Activated naive CD4-positive, alpha-beta T cell treated with anti-CD3 and anti-CD28 coated beads, Interleukin-2, amount 50 U/mL, for 72 hours (primary cell): ENCODE measurements around the gene DGKD. TPM values are rescaled to one million over a fixed set of nuclear protein-coding genes. Genes with fewer than 3 reads are reported as not detected.
"Not testable (repeated sequence)": the region's sequence is repeated elsewhere in the genome, so short reads cannot be mapped to it uniquely, and the experiment has no call there.

ENCODE experiments used
- ATAC-seq, 2 donors: fragments of 150-1000 bp; cut with Tn5 transposase; 2 replicates each; pipeline ENCODE4 v1.10.0; 2021; ENCODE audit warnings: mild to moderate bottlenecking in 2 of 2, moderate library complexity in 2 of 2
- DNase-seq, 2 donors: peaks; one replicate each; pipeline ENCODE4 v3.0.0; 2021 to 2022; ENCODE audit warnings: low spot score in 2 of 2
- H3K27ac Mint-ChIP-seq, 2 donors: one replicate each; pipeline ENCODE4 v1.8.0; 2022; ENCODE audit warnings: mild to moderate bottlenecking in 2 of 2, mixed read lengths in 2 of 2
- H3K36me3 Mint-ChIP-seq, 2 donors: one replicate each; pipeline ENCODE4 v1.8.0; 2022; ENCODE audit warnings: mixed read lengths in 2 of 2
- H3K9me3 Mint-ChIP-seq, 2 donors: one replicate each; pipeline ENCODE4 v1.8.0; 2022; ENCODE audit warnings: mixed read lengths in 2 of 2
- total RNA-seq, 2 donors: library from RNA; stranded (reverse); gene quantifications; one replicate each; pipeline ENCODE4 v1.2.3, GENCODE V29; 2022

Gene DGKD
- total RNA-seq, 2 donors from 2014 or later: 63.2 to 94.8 TPM

DNA sequence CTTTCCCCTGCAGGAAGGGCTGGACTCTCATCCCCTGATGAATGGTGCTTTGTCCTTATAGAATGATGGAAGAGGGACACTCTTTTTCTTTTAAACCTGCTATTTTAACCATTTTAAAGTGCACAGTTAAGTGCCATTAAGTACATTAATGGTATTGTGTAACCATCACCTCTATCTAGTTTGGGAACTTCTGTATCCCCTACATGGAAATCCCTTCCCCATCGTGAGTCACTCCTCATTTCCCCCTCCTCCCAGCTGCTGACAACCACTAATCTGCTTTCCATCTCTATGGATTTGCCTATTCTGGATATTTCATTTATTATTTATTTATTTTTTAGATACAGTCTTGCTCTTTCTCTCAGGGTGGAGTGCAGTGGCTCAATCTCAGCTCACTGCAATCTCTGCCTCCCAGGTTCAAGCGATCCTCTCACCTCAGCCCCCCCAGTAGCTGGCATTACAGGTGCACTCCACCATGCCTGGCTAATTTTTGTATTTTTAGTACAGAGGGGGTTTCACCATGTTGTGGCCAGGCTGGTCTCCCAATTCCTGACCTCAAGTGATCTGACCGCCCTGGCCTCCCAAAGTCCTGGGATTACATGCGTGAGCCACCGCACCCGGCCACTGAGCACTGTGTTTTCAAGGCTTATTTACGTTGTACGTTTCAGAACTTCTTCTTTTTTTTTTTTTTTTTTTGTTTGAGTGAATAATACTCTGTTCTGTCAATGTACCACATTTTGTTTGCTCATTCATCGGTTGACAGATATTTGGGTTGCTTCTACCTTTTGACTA lies 15.8 kb downstream of the DGKD start:
- no peaks in the 10 kb centered on the region for H3K9me3 Mint-ChIP-seq
- H3K27ac Mint-ChIP-seq: peak overlapping the region in 1 of 2 donors; percentile 44
- ATAC-seq: no peak
- peaks cover 0 to 6% of the 10 kb centered on the region in 2 donors for H3K36me3 Mint-ChIP-seq
- DNase-seq: no peak

- DNase-seq (no peak), ATAC-seq (no peak)
- Mint-ChIP-seq H3K9me3 (no peaks in the 10 kb centered on the region), H3K36me3 (peaks cover 0 to 6% of the 10 kb centered on the region in 2 donors), H3K27ac (no peak overlapping the region)
These were observed 17.3 kb downstream of the DGKD start for GRCh38 chr2:233371641-233372040.

- no peak for DNase-seq
- H3K9me3 Mint-ChIP-seq: no peaks in the 10 kb centered on the region
- ATAC-seq: no peak
- no peak overlapping the region for H3K27ac Mint-ChIP-seq
- H3K36me3 Mint-ChIP-seq: peaks cover 5 to 13% of the 10 kb centered on the region in 2 donors
These were observed 18.6 kb downstream of the DGKD start for GRCh38 chr2:233372855-233373254.

- no peaks in the 10 kb centered on the region for H3K9me3 Mint-ChIP-seq
- DNase-seq: no peak
- ATAC-seq: no peak
- no peak overlapping the region for H3K27ac Mint-ChIP-seq
- H3K36me3 Mint-ChIP-seq: peaks cover 5 to 13% of the 10 kb centered on the region in 2 donors
These were observed 19.0 kb downstream of the DGKD start for GRCh38 chr2:233373316-233373715.

- peaks cover 5 to 15% of the 10 kb centered on the region in 2 donors for H3K36me3 Mint-ChIP-seq
- not testable (repeated sequence) for ATAC-seq
These were observed 20.5 kb downstream of the DGKD start for GRCh38 chr2:233374776-233375175.

DNA sequence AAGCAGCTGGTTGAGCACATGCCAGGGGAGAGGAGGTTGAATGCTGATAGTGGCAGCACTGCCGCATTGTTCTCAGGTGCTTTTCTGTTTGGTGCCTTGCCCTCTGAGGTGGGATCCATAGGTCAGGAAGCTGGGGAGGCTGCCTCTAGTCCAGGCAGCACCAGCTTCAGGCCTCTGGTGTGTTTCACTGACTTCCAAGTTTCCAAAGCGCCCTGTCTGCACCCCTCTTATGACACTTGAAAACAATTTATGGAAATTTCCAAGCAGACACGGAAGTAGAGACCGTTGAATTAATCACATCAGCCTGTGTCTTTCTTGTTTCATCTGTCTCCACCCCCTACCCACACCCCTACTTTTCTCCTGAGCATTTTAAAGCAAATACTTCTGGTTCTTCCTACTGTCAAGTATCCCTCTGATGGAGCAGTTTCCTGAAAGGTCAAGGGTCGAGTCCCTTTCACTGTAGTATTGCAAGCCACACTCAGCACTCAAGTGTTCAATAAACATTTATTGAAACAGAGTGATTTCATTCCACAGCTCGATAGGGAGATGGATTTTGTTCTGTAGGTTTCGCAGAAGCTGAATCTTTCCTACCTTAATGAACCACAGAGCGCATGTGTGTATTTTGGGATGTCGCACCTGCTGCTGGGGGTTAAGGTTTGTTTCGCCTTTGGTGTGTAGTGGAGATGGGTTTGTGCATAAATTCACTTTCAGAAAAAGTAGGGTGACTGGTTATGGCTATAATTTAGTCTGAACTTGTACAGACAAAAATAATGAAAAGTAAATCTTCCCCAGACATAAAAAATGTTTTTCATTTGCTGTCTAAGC lies 21.4 kb downstream of the DGKD start:
- H3K9me3 Mint-ChIP-seq: no peaks in the 10 kb centered on the region
- H3K27ac Mint-ChIP-seq: peak overlapping the region in 1 of 2 donors; percentile 17
- DNase-seq (no peak), ATAC-seq (no peak)
- peaks cover 5 to 18% of the 10 kb centered on the region in 2 donors for H3K36me3 Mint-ChIP-seq

More at GRCh38 chr2:233374776-233375175, 20.5 kb downstream of the DGKD start:
- not testable (repeated sequence) for DNase-seq, H3K9me3 Mint-ChIP-seq
- H3K27ac Mint-ChIP-seq: peak overlapping the region in 1 of 2 donors; percentile 17

DNA sequence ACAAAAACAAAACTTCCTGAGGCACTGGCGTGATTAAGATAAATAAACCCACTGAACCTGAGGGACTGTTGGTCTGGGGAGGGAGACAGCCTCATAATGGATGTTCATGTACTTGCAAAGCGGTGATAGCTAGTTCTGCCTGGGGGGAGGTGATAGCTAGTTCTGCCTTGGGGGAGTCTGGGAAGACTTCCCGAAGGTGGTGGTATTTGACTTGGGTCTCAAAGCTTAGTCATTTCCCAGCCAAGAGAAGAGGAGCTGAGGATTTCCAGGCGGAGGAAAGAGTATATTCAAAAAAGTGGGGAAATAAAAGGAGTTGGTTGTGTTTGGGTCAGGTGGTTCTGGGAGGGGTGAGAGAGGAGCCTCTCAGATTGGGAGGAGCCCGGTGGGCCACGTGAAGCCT lies 24.7 kb downstream of the DGKD start:
- no peak for DNase-seq
- Mint-ChIP-seq H3K36me3 (peaks cover 5 to 22% of the 10 kb centered on the region in 2 donors), H3K9me3 (no peaks in the 10 kb centered on the region), H3K27ac (peak overlapping the region; percentile 26 to 62)
- ATAC-seq: no peak

DNA sequence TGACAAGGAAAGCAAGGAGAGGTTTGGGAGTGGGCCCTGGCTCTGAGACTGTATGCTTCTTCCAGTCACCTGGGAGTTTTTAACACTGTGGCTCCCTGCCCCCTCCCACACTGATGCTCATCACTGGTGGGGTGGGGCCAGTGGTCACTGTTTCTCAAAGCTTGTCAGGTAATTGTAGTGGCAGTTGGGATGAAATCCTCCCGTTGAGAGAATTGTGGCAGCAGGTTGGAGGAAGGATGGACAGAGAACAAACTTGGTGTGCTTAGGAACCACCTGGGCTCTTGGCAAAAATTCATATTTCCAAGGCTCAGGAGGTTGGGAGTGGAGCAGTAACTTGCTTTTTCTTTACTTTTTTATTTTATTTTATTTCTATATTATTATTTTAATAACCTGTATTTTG lies 25.1 kb downstream of the DGKD start:
- peaks cover 5 to 26% of the 10 kb centered on the region in 2 donors for H3K36me3 Mint-ChIP-seq
- ATAC-seq (no peak), DNase-seq (no peak)
- peak overlapping the region in 1 of 2 donors; percentile 26 for H3K27ac Mint-ChIP-seq
- H3K9me3 Mint-ChIP-seq: no peaks in the 10 kb centered on the region

GRCh38 chr2:233380132-233380895 lies 26.0 kb downstream of the DGKD start:
- Mint-ChIP-seq H3K36me3 (peaks cover 5 to 30% of the 10 kb centered on the region in 2 donors), H3K9me3 (no peaks in the 10 kb centered on the region), H3K27ac (peak overlapping the region; percentile 47 to 56)
- ATAC-seq: no peak
- no peak for DNase-seq

DNA sequence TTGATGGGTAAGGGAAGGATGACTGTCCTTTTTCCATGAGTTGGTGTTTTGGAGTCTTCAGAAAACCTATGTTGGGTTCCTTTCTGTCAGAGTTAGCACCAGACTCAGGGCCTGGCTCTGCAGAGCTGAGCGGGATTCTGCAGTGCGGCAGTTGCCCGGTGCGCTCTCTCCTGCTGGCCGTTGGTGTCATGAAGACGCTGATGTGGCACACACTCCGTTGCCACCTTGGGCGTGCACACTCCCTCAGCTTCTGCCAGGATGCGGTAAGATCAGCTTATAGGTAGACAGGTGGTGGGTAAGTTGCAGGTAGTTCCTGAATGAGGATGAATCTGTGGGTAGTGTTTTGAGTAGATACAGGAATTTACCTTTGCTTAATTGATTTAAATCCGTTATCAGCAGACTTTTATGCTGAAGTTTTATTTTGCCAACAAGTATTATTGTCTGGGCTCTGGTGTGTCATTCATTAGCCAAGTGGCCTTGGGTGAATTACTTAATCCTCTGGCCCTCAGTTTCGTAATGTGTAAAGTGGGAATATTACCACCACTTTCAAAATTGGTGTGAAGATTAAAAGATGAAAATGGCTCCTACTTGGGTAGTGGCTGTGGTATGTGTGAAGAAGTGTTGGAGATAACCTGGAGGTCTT lies 26.8 kb downstream of the DGKD start:
- peaks cover 5 to 30% of the 10 kb centered on the region in 2 donors for H3K36me3 Mint-ChIP-seq
- H3K27ac Mint-ChIP-seq: peak overlapping the region in 1 of 2 donors; percentile 47

GRCh38 chr2:233381638-233381995 lies 27.3 kb downstream of the DGKD start:
- no peak overlapping the region for H3K27ac Mint-ChIP-seq
- DNase-seq: no peak
- ATAC-seq: no peak
- H3K36me3 Mint-ChIP-seq: peaks cover 5 to 30% of the 10 kb centered on the region in 2 donors
- no peaks in the 10 kb centered on the region for H3K9me3 Mint-ChIP-seq

More for the DNA sequence above, 26.8 kb downstream of the DGKD start:
- no peak for DNase-seq
- no peak for ATAC-seq
- no peaks in the 10 kb centered on the region for H3K9me3 Mint-ChIP-seq

- Mint-ChIP-seq H3K36me3 (peaks cover 0 to 23% of the 10 kb centered on the region in 2 donors), H3K27ac (peak overlapping the region in 1 of 2 donors; percentile 76), H3K9me3 (no peaks in the 10 kb centered on the region)
- ATAC-seq (no peak), DNase-seq (no peak)
These were observed 29.7 kb downstream of the DGKD start for GRCh38 chr2:233384015-233384414.

DNA sequence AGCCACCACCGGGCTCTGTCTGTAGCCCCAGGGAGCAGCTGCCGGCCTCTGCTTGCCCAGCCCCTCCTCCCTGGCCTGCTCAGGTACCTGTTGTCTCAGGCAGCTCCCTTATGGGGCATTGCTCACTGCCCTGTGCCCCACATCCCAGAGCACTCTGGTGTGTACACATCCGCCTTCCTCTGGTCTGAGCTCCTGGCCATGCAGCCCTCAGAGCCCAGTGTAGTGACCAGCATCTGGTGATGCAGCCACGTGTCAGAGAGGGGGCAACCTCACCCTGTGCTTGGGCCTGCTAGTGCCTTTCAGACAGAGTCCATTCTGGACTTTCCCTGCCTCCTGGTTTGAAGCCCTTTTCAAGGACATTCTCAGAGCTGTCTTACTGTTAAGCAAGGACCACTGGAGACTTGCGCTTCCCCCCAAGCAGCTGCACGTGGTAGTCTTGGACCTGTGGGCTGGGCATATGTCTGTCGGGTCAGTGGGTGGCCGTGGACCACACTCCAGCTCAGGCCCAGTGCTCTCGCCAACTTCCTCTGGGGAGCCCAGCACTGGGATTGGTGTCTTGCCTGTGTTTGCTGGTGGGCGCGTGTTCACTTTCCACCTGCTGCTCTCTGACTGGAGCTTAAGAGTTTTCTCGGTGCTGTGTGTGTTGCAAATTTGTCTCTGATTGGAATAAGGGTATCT lies 30.7 kb downstream of the DGKD start:
- ATAC-seq: peak; percentile 27 to 40
- peak overlapping the region; percentile 67 to 76 for H3K27ac Mint-ChIP-seq
- no peaks in the 10 kb centered on the region for H3K9me3 Mint-ChIP-seq
- H3K36me3 Mint-ChIP-seq: peaks cover 0 to 19% of the 10 kb centered on the region in 2 donors
- DNase-seq: no peak

GRCh38 chr2:233385489-233386044 lies 31.3 kb downstream of the DGKD start:
- H3K27ac Mint-ChIP-seq: peak overlapping the region; percentile 67 to 76
- H3K9me3 Mint-ChIP-seq: no peaks in the 10 kb centered on the region
- peak; percentile 68 to 72 for ATAC-seq
- H3K36me3 Mint-ChIP-seq: peaks cover 0 to 18% of the 10 kb centered on the region in 2 donors
- no peak for DNase-seq

DNA sequence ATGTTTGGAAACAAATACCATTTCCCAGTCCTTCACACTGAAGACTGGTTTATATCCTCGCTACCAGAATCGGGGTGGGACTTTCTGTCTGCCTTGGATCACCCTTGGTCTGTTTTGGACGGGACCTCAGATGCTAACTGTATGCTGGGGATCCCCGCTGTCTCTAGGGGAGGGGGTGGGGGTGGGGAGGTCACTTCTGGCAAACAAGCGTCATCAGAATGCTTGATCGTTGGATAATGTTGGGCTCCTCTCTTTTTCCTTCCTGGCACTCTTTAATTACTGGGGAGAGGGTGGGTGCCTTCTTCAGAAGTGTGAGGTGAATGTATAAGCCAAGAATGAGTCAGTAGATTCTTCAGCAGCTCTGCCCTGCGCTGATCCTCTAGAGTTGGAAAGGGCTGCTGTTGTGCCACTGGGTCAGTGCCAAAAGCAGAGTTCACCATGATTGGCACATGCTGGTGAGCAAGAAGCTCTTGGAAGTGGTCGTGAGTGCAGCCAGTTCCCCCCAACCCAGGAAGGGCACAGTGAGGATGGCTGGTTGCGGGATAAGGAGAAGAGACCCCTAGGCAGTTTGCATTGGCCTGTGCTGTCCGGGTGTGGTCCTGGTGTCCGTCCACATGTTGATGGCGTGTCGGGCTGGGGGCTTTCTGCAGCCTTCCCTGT lies 32.2 kb downstream of the DGKD start:
- ATAC-seq (peak; percentile 48 to 72), DNase-seq (no peak)
- Mint-ChIP-seq H3K36me3 (peaks cover 0 to 18% of the 10 kb centered on the region in 2 donors), H3K9me3 (no peaks in the 10 kb centered on the region), H3K27ac (peak overlapping the region in 1 of 2 donors; percentile 76)
